Immature natural killer cell (primary cell): ENCODE data around the gene CHIC2. TPM values are rescaled to one million over a fixed set of nuclear protein-coding genes. Genes with fewer than 3 reads are reported as not detected.
"Not testable (repeated sequence)": the region's sequence is repeated elsewhere in the genome, so short reads cannot be mapped to it uniquely, and the experiment has no call there.

ENCODE experiments used
- DNase-seq, 3 donors: peaks; one replicate each; pipeline ENCODE4 v3.0.0; 2022; ENCODE audit warnings: mixed read lengths in 1 of 3
- H3K27ac Mint-ChIP-seq, 6 donors: one replicate each; pipeline ENCODE4 v1.8.0; 2020; ENCODE audit warnings: mixed read lengths in 6 of 6, mild to moderate bottlenecking in 5 of 6, inconsistent platforms in 4 of 6, moderate library complexity in 3 of 6
- H3K27me3 Mint-ChIP-seq, 3 donors: one replicate each; pipeline ENCODE4 v1.8.0; 2020 to 2021; ENCODE audit warnings: low read depth in 3 of 3, mild to moderate bottlenecking in 3 of 3, mixed read lengths in 3 of 3, moderate library complexity in 3 of 3, inconsistent platforms in 1 of 3
- H3K36me3 Mint-ChIP-seq, 3 donors: one replicate each; pipeline ENCODE4 v1.8.0; 2020; ENCODE audit warnings: mixed read lengths in 3 of 3, inconsistent platforms in 2 of 3, mild to moderate bottlenecking in 2 of 3
- H3K4me1 Mint-ChIP-seq, 2 donors: one replicate each; pipeline ENCODE4 v1.8.0; 2020; ENCODE audit warnings: inconsistent platforms in 2 of 2, mild to moderate bottlenecking in 2 of 2, mixed read lengths in 2 of 2, moderate library complexity in 1 of 2
- H3K4me3 Mint-ChIP-seq, 5 donors: one replicate each; pipeline ENCODE4 v1.8.0; 2020; ENCODE audit warnings: mild to moderate bottlenecking in 5 of 5, mixed read lengths in 5 of 5, inconsistent platforms in 3 of 5, moderate library complexity in 3 of 5
- H3K9me3 Mint-ChIP-seq, 6 donors: one replicate each; pipeline ENCODE4 v1.8.0; 2020; ENCODE audit warnings: mild to moderate bottlenecking in 6 of 6, mixed read lengths in 6 of 6, inconsistent platforms in 4 of 6, moderate library complexity in 3 of 6
- polyA plus RNA-seq, 3 donors: library from polyadenylated mRNA; unstranded; fragments of 300-500 nt; fragmentation: Illumina TruSeq; gene quantifications; one replicate each; pipeline ENCODE4 v1.2.3, GENCODE V29; 2021

Gene CHIC2
- 10 to 100 TPM; 77.8 to 97.0 (median 88.5) TPM for polyA plus RNA-seq

DNA sequence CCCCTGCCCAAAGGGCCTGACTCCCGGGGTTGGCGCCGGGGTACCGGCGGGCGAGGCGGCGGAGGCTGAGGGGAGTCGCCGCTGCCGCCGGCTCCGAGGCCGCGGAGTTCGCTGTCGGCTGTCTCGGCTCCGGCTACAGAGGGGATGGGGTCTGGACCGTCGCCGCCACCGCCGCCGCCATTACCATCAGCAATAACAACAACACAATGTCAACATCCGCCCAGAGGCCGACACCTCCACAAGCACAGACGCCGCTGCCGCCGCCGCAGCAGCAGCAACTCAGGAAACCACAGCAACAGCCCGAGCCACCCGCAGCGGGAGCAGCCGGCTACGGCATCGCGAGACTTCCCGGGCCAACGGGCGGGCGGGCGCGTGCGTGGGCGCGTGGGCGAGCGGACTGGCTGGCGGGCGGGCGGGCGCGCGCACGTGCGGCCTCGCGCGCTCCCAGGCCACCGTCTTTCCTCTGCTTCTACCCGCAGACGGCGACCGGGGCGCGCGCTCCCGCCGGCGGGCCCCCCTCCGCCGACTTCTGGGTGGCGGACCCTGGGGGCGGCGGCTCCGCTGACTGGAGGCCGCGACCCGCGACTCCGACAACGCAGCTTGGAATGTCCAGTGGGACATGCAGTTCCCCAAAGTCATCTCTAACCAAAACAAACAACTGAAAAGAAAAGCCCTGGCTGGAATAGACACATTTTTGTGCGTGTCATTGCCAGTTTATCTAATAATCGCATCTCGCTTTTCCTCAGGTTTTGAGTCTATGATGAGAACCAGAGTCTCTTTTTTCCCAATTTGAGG lies at the start of gene CHIC2:
Gene CHIC2, minus strand, starts transcription at position 289 of the 795 bp plus-strand sequence. CDS start 305 bp downstream, outside the sequence.
- peak within 1 kb of the TSS; percentile 97 to 100 (median 100) for H3K27ac Mint-ChIP-seq
- no peaks in the 10 kb centered on the region for H3K9me3 Mint-ChIP-seq
- H3K36me3 Mint-ChIP-seq, result no peaks in the 10 kb centered on the region
- peaks cover 18 to 23% (median 20%) of the 10 kb centered on the region in 3 donors for H3K27me3 Mint-ChIP-seq
- peaks cover 46 to 58% of the 10 kb centered on the region in 2 donors for H3K4me1 Mint-ChIP-seq
- H3K4me3 Mint-ChIP-seq, result peak within 1 kb of the TSS; percentile 96 to 99 (median 98)
- DNase-seq, result peak; percentile 99

DNA sequence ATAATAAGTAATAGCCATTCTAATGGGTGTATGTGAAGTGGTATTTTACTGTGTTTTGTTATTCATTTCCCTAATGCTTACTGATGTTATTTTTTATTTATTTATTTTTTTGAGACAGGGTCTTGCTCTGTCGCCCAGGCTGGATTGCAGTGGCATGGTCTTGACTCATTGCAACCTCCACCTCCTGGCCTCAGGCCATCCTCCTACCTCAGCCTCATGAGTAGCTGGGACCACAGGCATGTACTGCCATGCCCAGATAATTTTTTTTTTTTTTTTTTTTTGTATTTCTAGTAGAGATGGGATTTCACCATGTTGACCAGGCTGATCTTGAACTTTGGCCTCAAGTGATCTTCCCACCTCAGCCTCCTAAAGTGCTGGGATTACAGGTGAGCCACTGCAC lies 48.8 kb upstream of the CHIC2 start:
- not testable (repeated sequence) for H3K36me3 Mint-ChIP-seq, DNase-seq, H3K27ac Mint-ChIP-seq, H3K4me3 Mint-ChIP-seq, H3K9me3 Mint-ChIP-seq
- Mint-ChIP-seq H3K27me3 (peaks cover 5 to 24% (median 21%) of the 10 kb centered on the region in 3 donors), H3K4me1 (peaks cover 5 to 12% of the 10 kb centered on the region in 2 donors)

DNA sequence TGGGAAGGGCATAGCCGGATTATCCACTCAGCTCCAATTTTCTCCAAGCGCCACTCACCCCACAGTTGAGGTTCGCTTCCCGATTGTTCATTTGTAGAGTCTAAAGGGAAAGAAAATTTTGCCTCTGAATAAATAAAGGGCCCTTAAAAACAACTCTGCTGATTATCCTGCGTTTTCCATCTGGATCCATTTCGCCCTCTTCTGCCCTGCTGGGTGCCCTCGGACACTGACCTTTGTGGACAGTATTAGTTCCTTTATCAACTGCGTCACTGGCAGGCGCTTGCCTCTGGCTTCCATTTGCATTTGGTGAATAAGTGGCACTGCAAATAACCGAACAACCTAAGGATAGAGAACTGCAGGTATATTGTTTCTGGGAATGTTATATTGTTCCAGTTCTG lies 45.6 kb upstream of the CHIC2 start:
- H3K9me3 Mint-ChIP-seq, result peaks cover 0 to 2% (median 0%) of the 10 kb centered on the region in 6 donors
- peaks cover 7 to 44% (median 32%) of the 10 kb centered on the region in 3 donors for H3K27me3 Mint-ChIP-seq
- no peaks in the 10 kb centered on the region for H3K36me3 Mint-ChIP-seq
- DNase-seq, result no peak
- H3K4me3 Mint-ChIP-seq, result peak overlapping the region in 1 of 5 donors; percentile 5
- no peak overlapping the region for H3K27ac Mint-ChIP-seq
- peaks cover 8 to 17% of the 10 kb centered on the region in 2 donors for H3K4me1 Mint-ChIP-seq

DNA sequence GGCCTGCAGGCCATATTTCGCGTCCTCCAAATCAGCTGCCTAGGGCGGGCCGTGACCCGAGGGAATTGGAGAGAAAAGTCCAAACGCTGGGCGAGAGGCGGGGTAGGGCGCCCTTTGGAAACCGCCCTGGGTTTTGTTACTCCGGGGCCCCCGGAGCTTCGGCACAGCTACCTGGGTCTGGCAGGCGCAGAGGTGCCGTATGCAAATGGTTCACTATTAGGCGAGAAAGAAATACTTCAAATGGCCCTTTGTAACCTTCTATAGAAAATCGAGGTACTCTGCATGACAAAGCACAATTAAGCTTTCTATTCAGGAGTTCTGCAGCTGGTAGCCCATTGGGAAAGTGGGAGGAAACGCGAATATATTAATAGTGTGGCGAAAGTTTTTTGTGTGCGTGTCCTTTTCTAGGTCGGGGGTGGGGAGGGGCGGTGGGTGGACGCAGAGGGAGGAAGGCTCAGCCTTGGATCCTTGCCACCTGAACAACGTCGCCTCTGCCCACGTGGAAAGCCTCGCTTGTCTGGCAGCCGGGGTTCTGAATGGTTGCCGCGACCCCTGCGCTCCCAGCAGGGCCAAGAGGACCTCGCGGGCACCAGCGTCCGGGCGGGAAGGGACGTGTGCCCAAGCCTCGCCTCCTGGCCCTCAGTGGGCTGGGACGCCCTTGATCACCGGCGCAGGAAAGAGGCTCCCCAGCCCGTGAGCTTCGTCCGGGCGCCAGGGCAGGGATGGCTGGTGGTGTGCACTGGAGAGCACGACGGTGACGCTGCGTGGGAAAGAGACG lies 45.0 kb upstream of the CHIC2 start:
- Mint-ChIP-seq H3K27me3 (peaks cover 13 to 49% (median 30%) of the 10 kb centered on the region in 3 donors), H3K27ac (no peak overlapping the region), H3K4me3 (no peak overlapping the region)

DNA sequence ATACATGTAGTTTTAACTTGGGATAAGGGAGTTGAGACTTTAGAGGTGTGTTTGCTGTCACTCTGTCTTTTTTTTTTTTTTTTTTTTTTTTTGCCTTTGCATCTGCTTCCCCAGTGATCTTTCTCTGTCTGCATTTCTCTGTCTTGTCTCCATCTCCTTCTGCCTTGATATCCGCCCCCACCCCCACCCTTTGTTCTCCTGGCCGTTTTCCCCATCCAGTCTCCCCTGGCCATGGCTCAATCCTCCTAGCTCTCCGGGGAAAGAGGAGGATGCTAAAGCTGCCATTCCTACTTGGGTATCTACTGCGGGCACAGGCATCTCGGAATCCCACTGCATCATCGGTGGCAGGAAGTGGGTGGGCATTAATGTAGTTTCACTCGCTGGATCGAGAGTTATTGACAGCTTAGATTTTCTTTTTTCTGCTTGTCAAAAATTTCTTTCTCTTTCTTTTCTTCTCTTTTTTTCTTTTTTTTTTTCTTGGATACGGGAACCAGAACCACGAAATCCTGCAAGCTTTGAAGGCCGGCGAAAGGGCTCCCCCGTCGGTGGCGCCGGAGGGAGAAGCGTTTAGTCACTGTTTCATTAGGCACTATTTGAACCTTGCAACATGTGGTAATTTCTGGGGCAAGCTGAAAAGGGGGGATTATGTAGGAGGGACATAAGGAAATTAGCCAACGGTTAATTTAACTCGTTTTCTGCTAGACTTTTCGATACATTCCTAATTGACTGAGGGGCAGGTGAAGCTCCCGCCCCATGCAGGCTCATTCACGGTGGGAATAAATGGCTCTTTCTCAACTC lies 43.7 kb upstream of the CHIC2 start:
- no peaks in the 10 kb centered on the region for H3K9me3 Mint-ChIP-seq

More for the DNA sequence above, 45.0 kb upstream of the CHIC2 start:
- Mint-ChIP-seq H3K36me3 (no peaks in the 10 kb centered on the region), H3K4me1 (peaks cover 8 to 17% of the 10 kb centered on the region in 2 donors), H3K9me3 (no peaks in the 10 kb centered on the region)
- no peak for DNase-seq

DNA sequence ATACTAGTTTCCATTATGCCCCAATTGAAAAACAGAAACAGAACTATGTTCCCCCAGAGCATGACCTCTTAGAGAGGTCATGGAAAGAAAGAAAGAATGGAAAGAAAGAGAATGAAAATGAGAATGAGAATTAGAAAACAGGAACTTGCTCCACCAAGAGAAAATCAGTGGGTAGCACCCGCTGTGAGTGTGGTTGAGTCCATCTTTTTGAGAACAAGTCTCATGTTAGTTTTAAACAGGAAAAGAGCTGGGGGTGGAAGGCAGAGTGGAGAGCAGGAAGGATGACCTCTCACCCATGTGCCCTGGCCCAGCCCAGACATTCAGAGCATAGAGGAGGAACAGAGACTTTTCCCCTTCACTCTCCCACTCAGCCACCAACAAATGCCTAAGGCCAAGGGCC lies 40.5 kb upstream of the CHIC2 start:
- H3K27ac Mint-ChIP-seq, result no peak overlapping the region
- peaks cover 27 to 68% (median 38%) of the 10 kb centered on the region in 3 donors for H3K27me3 Mint-ChIP-seq
- no peak overlapping the region for H3K4me3 Mint-ChIP-seq
- H3K36me3 Mint-ChIP-seq, result no peaks in the 10 kb centered on the region
- no peak for DNase-seq
- peaks cover 14 to 23% of the 10 kb centered on the region in 2 donors for H3K4me1 Mint-ChIP-seq
- no peaks in the 10 kb centered on the region for H3K9me3 Mint-ChIP-seq

More for the DNA sequence above, 43.7 kb upstream of the CHIC2 start:
- no peak for DNase-seq
- no peaks in the 10 kb centered on the region for H3K36me3 Mint-ChIP-seq
- peak overlapping the region in 1 of 6 donors; percentile 46 for H3K27ac Mint-ChIP-seq
- H3K27me3 Mint-ChIP-seq, result peaks cover 20 to 58% (median 33%) of the 10 kb centered on the region in 3 donors
- H3K4me1 Mint-ChIP-seq, result peaks cover 8 to 17% of the 10 kb centered on the region in 2 donors
- H3K4me3 Mint-ChIP-seq, result peak overlapping the region; percentile 69 to 87 (median 76)

DNA sequence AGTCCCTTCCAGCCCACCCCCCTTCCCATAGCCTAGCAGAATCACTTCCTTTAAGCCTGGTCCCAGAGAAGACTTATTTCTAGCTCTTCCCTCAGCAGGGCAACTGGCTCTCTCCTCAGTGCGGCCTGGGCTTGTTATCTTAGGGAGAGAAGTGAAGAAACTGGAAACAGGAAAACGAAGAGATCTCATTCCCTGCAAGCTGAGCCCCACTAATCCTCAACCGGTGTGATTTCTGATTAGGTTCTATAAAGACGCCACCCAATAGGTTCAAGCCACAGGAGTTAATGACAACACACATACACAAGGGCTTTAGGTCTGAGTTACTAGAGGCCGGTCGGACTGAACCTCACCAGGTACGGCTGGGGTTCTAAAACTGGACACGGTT lies 38.8 kb upstream of the CHIC2 start:
- H3K27ac Mint-ChIP-seq, result no peak overlapping the region

DNA sequence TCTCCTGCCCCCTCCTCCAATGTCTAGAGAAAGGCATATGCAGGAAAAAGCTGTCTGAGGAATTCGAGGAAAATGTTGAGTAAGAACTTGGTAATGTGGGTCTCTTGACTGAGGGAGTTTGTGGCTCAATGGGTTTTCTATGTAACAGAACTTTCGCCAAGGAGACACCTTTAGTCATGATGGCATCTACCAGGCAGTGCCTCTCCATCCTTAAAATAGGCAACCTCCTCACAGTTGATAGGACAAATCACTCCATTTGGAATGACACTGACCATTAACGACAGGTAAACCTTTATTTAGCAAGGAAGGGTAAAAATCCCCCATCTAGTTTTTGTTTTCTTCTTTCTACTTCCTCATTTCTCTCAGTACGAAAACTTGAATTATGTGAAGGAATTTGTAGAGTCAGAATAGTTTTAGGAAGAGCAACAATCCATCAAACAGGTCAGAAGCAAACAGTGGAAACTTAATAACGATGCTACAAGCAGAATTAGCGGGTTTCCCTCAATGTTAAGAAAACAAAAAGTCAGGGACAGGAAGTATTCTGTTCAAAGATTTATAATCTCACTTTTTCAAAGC lies 38.2 kb upstream of the CHIC2 start:
- Mint-ChIP-seq H3K9me3 (no peaks in the 10 kb centered on the region), H3K27me3 (peaks cover 37 to 71% (median 39%) of the 10 kb centered on the region in 3 donors), H3K36me3 (no peaks in the 10 kb centered on the region), H3K4me1 (peaks cover 17 to 19% of the 10 kb centered on the region in 2 donors), H3K27ac (no peak overlapping the region), H3K4me3 (no peak overlapping the region)
- DNase-seq, result no peak

More for the DNA sequence above, 38.8 kb upstream of the CHIC2 start:
- H3K4me3 Mint-ChIP-seq, result no peak overlapping the region
- peaks cover 34 to 72% (median 40%) of the 10 kb centered on the region in 3 donors for H3K27me3 Mint-ChIP-seq
- no peak for DNase-seq
- no peaks in the 10 kb centered on the region for H3K36me3 Mint-ChIP-seq
- no peaks in the 10 kb centered on the region for H3K9me3 Mint-ChIP-seq
- peaks cover 20 to 24% of the 10 kb centered on the region in 2 donors for H3K4me1 Mint-ChIP-seq

DNA sequence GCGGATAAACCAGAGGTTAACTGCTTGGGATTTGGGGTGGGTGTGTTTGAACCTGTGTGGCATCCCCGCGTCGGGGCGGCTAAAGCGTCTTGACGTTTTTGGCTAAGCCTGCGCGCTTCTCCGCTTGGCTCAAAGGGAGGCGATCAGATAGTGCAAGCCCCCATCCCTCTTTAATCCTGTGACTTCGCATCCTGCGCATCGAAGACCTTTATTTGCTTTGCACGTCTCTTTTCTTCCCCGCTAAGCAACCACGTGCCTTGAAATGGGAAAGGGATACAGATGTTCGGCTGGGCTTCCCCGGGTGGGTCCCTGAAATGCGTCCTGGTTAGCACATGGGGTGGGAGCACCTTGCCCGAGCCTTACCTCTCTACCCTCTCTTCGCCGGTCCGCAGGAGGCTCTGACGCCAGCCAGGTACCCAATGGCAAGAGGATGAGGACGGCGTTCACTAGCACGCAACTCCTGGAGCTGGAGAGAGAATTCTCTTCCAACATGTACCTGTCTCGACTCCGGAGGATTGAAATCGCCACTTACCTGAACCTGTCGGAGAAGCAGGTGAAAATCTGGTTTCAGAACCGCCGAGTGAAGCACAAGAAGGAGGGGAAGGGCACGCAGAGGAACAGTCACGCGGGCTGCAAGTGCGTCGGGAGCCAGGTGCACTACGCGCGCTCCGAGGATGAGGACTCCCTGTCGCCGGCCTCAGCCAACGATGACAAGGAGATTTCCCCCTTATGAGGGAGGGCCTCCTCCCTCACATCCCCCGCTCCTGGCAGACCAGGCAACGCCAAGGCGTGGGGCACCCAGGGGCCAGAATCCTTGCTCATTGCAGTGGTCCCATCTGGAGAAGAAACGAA lies 37.0 kb upstream of the CHIC2 start:
- Mint-ChIP-seq H3K27ac (no peak overlapping the region), H3K9me3 (no peaks in the 10 kb centered on the region), H3K4me3 (peak overlapping the region in 4 of 5 donors; percentile 9 to 67 (median 45)), H3K4me1 (peaks cover 17 to 19% of the 10 kb centered on the region in 2 donors), H3K27me3 (peaks cover 39 to 69% (median 44%) of the 10 kb centered on the region in 3 donors), H3K36me3 (no peaks in the 10 kb centered on the region)
- no peak for DNase-seq

DNA sequence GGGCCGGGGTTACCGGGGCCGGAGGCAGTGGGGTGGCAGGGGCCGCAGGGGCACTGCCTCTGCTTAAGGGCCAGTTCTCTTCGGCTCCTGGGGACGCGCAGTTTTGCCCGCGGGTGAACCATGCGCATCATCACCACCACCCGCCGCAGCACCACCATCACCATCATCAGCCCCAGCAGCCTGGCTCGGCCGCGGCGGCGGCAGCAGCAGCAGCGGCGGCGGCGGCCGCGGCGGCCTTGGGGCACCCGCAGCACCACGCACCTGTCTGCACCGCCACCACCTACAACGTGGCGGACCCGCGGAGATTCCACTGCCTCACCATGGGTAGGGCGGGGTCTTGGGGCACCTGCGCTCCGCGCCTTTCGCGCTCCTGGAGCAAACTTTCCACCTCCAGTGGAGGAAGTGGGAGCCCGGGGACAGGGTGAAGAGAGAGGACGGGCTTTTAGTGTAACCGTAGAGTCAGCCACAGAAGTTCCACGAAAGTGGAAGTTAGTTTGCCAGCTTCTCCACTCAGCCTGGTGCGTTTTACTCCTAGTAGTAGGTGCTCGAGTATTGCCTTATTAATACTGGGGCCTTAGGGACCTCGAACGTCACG lies 36.3 kb upstream of the CHIC2 start:
- peak overlapping the region in 4 of 5 donors; percentile 9 to 67 (median 45) for H3K4me3 Mint-ChIP-seq
- H3K9me3 Mint-ChIP-seq, result no peaks in the 10 kb centered on the region
- no peak overlapping the region for H3K27ac Mint-ChIP-seq
- peaks cover 17 to 19% of the 10 kb centered on the region in 2 donors for H3K4me1 Mint-ChIP-seq
- H3K36me3 Mint-ChIP-seq, result no peaks in the 10 kb centered on the region
- H3K27me3 Mint-ChIP-seq, result peaks cover 39 to 70% (median 48%) of the 10 kb centered on the region in 3 donors
- DNase-seq, result peak in 1 of 3 donors; percentile 10

DNA sequence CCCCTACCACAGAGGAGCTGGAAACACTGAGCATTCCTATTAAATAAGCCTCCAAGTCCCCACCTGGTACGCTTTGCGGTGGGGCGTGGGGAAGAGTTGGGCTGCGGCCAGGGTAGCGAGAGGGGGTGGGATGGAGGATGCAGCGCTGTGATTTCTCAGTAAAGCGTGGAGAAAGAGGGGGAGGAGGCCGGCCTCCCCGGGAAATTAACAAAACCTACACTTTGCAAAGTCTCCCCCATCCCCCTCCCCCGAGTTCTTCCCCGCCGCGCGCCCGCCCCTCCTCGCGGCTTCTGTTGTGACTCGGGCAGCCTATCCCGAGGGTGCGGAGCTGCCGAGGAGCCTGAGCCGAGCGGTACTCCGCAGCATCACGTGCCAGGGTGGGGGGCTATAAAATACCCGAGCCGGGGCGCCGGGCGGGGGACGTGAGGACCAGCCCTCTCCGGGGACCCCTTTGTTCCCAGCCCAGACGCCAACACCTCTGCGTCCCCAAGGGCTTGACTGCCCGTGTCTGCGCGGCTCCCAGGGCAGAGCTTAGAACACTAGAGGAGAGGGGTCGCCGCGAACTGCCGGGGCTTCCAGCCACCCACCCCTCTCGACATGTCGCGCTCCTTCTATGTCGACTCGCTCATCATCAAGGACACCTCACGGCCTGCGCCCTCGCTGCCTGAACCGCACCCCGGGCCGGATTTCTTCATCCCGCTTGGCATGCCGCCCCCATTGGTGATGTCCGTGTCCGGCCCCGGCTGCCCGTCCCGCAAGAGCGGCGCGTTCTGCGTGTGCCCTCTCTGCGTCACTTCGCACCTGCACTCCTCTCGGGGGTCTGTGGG lies 35.6 kb upstream of the CHIC2 start, which contains the start of gene GSX2:
Gene GSX2, plus strand, starts transcription at position 416 of the 827 bp plus-strand sequence. Its CDS starts 182 bp downstream, at position 598.
- H3K27ac Mint-ChIP-seq, result no peak within 1 kb of the TSS
- peaks cover 17 to 19% of the 10 kb centered on the region in 2 donors for H3K4me1 Mint-ChIP-seq
- peaks cover 41 to 71% (median 52%) of the 10 kb centered on the region in 3 donors for H3K27me3 Mint-ChIP-seq

More for the DNA sequence above, 35.6 kb upstream of the CHIC2 start, which contains the start of gene GSX2:
- Mint-ChIP-seq H3K36me3 (no peaks in the 10 kb centered on the region), H3K4me3 (peak within 1 kb of the TSS; percentile 28 to 69 (median 58)), H3K9me3 (peaks cover 0 to 4% (median 0%) of the 10 kb centered on the region in 6 donors)
- DNase-seq, result no peak
